Measurements from ENCODE around the gene MCU.

DNA sequence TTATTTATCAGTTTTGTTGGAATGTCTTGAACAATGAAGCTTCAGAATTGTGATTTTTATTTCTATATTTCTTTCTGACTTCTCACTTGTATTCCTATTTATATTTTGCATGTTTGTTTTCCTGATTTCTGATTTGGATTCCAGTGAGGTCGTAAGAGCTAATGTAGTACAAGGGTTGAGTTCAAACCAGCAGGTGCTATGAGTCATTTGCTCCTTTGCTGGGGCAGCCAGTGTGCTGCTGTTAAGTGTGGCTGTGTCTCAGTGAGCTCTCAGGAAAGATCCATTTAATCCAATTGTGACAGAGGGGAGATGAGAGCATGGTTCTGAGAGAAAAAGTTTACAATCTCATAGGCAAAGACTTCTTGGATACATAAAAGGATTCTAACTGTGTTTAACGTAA lies 48.6 kb downstream of the MCU start:
- TF ChIP-seq GABPA (IDR thresholded peaks at IDR 0.05; ENCODE audit: borderline replicate concordance, insufficient read depth, low read length) (no peak), CTCF (IDR thresholded peaks at IDR 0.05; ENCODE audit: control extremely low read depth in 1 of 3, insufficient read depth in 1 of 3, low read depth in 1 of 3, low read length in 3 of 3) (no peak), TEAD4 (IDR thresholded peaks at IDR 0.05; ENCODE audit: low read depth, low read length) (no peak), POLR2A (IDR thresholded peaks at IDR 0.05; ENCODE audit: control extremely low read depth in 1 of 2, low read depth in 2 of 2, low read length in 2 of 2) (no peak), POLR2AphosphoS5 (IDR thresholded peaks at IDR 0.05; ENCODE audit: low read depth, low read length) (no peak)
- TF ChIP-seq, protein P1, sequence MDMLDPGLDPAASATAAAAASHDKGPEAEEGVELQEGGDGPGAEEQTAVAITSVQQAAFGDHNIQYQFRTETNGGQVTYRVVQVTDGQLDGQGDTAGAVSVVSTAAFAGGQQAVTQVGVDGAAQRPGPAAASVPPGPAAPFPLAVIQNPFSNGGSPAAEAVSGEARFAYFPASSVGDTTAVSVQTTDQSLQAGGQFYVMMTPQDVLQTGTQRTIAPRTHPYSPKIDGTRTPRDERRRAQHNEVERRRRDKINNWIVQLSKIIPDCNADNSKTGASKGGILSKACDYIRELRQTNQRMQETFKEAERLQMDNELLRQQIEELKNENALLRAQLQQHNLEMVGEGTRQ (IDR thresholded peaks at IDR 0.05; ENCODE audit: low read length) = no peak
- TF ChIP-seq, protein P2, sequence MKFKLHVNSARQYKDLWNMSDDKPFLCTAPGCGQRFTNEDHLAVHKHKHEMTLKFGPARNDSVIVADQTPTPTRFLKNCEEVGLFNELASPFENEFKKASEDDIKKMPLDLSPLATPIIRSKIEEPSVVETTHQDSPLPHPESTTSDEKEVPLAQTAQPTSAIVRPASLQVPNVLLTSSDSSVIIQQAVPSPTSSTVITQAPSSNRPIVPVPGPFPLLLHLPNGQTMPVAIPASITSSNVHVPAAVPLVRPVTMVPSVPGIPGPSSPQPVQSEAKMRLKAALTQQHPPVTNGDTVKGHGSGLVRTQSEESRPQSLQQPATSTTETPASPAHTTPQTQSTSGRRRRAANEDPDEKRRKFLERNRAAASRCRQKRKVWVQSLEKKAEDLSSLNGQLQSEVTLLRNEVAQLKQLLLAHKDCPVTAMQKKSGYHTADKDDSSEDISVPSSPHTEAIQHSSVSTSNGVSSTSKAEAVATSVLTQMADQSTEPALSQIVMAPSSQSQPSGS (IDR thresholded peaks at IDR 0.05; ENCODE audit: low read length) = no peak
